ENCODE measurements around the gene SIX3. TPM values are rescaled to one million over a fixed set of nuclear protein-coding genes. Genes with fewer than 3 reads are reported as not detected.

The SIX3 gene
- total and polyA plus RNA-seq, 2 of the 4 experiments (the other 2 are of a cell fraction): not detected

DNA sequence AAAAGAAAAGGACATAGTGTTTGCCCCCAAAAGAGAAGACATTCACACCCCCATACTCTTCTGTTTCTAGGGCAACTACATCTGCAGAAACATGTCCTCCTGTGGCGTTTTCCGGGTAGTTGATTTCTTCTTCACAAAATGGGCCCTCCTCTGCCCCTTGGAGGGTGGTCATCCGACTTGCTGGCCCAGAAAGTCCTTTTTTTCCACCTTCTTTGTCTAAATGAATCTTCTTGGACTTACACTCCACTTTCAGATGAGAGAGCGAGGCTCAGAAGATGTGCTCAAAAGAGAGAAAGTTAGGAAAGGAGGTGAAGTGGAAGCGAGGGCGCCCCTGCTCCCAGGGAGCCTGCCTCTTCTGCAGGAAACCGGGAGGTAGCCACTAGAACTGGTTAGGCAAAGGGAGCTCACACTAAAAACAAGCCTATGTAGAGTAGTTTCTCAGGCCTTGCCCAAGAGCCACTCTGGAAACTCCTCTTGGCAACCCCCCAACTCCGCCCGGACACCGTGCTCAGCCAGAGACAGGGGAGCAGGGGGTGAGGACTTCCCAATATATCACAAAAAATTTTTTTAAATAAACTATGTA is 10.2 kb upstream of the SIX3 start:
- no peak overlapping the region for H2AFZ ChIP-seq (replicated peaks; ENCODE audit: low read length, poor library complexity)
- DNase-seq (no peak), ATAC-seq (ENCODE audit: low read depth) (no peak)
- no TSS peak for BruUV-seq (replicated peaks)
- no peaks in the 10 kb centered on the region for H3K4me1 ChIP-seq (ENCODE audit: control insufficient read depth, insufficient read depth, low read length)
- ChIA-PET CTCF (no interaction called here), POLR2A (ENCODE audit: unreplicated experiment) (no interaction called here)
- H2BK5ac ChIP-seq (ENCODE audit: low read depth, low read length, poor library complexity, severe bottlenecking): no peak overlapping the region
- H3K4me2 ChIP-seq (ENCODE audit: low read depth, low read length): no peak overlapping the region
- H3K14ac ChIP-seq (replicated peaks; ENCODE audit: low read depth, low read length): no peak overlapping the region
- no peak overlapping the region for H4K91ac ChIP-seq (ENCODE audit: insufficient read depth, low read depth, low read length)
- no CpG with 5 or more reads among the region's 10 CpGs for WGBS, 2 experiments (ENCODE audit: extremely low coverage in 2 of 2, insufficient read length in 1 of 2)
- no peak overlapping the region for H3K9ac ChIP-seq (ENCODE audit: low read depth, low read length)
- H3K4ac ChIP-seq (ENCODE audit: low read depth, low read length): no peak overlapping the region
- H2AK9ac ChIP-seq (replicated peaks; ENCODE audit: low read depth, low read length, poor library complexity): no peak overlapping the region
- no peak overlapping the region for H3K18ac ChIP-seq (ENCODE audit: low read depth, low read length)
- no peak overlapping the region for H4K8ac ChIP-seq (ENCODE audit: low read depth in 2 of 2, low read length in 2 of 2)
- no peak overlapping the region for H3K4me3 ChIP-seq (ENCODE audit: insufficient read depth, low read depth, low read length)
- H4K5ac ChIP-seq (ENCODE audit: low read depth, low read length): no peak overlapping the region
- no peak overlapping the region for H3K23ac ChIP-seq (ENCODE audit: low read depth, low read length)
- H2AK5ac ChIP-seq (ENCODE audit: low read depth, low read length): no peak overlapping the region
- no peaks in the 10 kb centered on the region for H3K9me1 ChIP-seq (ENCODE audit: insufficient read depth, low read length)
- H3K27me3 ChIP-seq (ENCODE audit: control insufficient read depth, insufficient read depth, low read length): peaks cover 89% of the 10 kb centered on the region
- H2BK20ac ChIP-seq (ENCODE audit: low read depth, low read length): no peak overlapping the region
- no peak overlapping the region for H3K27ac ChIP-seq (ENCODE audit: insufficient read depth, low read length)
- intact Hi-C loops (cut with micrococcal nuclease) (no loop called here), in situ Hi-C loops (cut with MboI; ENCODE audit: low sequenced_read_pairs) (no loop called here), dilution Hi-C loops (cut with HindIII; ENCODE audit: low sequenced_read_pairs, unreplicated experiment) (no loop called here)
- H3K9me3 ChIP-seq (ENCODE audit: control insufficient read depth, insufficient read depth, low read length): peaks cover 2% of the 10 kb centered on the region
- H3K79me1 ChIP-seq (ENCODE audit: low read depth in 1 of 2, low read length in 2 of 2): no peaks in the 10 kb centered on the region
- H4K20me1 ChIP-seq (ENCODE audit: insufficient read depth, low read length): no peaks in the 10 kb centered on the region
- TF ChIP-seq MAZ (IDR thresholded peaks at IDR 0.05; ENCODE audit: borderline replicate concordance, low read depth, low read length) (no peak), RFX5 (IDR thresholded peaks at IDR 0.05; ENCODE audit: low read depth, low read length) (no peak), MXI1 (IDR thresholded peaks at IDR 0.05; ENCODE audit: borderline replicate concordance, low read depth, low read length) (no peak), RCOR1 (IDR thresholded peaks at IDR 0.05; ENCODE audit: insufficient replicate concordance, low read length) (no peak), RAD21 (IDR thresholded peaks at IDR 0.05; ENCODE audit: low read length) (no peak), POLR2A (IDR thresholded peaks at IDR 0.05; ENCODE audit: low read depth, low read length) (no peak), CHD1 (IDR thresholded peaks at IDR 0.05; ENCODE audit: low read depth, low read length) (no peak), MAFK (IDR thresholded peaks at IDR 0.05; ENCODE audit: low read depth, low read length) (no peak), CEBPB (IDR thresholded peaks at IDR 0.05; ENCODE audit: low read depth, low read length) (no peak), FOS (IDR thresholded peaks at IDR 0.05; ENCODE audit: low read depth, low read length) (no peak)
- TF ChIP-seq, protein P1, sequence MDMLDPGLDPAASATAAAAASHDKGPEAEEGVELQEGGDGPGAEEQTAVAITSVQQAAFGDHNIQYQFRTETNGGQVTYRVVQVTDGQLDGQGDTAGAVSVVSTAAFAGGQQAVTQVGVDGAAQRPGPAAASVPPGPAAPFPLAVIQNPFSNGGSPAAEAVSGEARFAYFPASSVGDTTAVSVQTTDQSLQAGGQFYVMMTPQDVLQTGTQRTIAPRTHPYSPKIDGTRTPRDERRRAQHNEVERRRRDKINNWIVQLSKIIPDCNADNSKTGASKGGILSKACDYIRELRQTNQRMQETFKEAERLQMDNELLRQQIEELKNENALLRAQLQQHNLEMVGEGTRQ (IDR thresholded peaks at IDR 0.05; ENCODE audit: low read depth, low read length): no peak
- no peak overlapping the region for H2BK120ac ChIP-seq (ENCODE audit: low read depth, low read length)
- no peak overlapping the region for H3K56ac ChIP-seq (ENCODE audit: extremely low read depth, insufficient read depth, low read length)
- no peaks in the 10 kb centered on the region for H3K36me3 ChIP-seq (ENCODE audit: control insufficient read depth, insufficient read depth, low read length)
- H2BK15ac ChIP-seq (ENCODE audit: low read depth, low read length): no peak overlapping the region
